ENCODE measurements around the gene KLHL12. TPM values are rescaled to one million over a fixed set of nuclear protein-coding genes. Genes with fewer than 3 reads are reported as not detected.

KLHL12 gene
- total RNA-seq, 1 donor from 2014 or later = 33.8 TPM

- Mint-ChIP-seq H3K9me3 (no peaks in the 10 kb centered on the region), H3K27ac (peak overlapping the region; percentile 81), H3K4me1 (ENCODE audit: unreplicated experiment) (peaks cover 45% of the 10 kb centered on the region), H3K27me3 (no peaks in the 10 kb centered on the region), H3K36me3 (peaks cover 15% of the 10 kb centered on the region), H3K4me3 (peak overlapping the region; percentile 24)
- DNase-seq (ENCODE audit: extremely low spot score, unreplicated experiment) = no peak
- TF ChIP-seq, protein P1, sequence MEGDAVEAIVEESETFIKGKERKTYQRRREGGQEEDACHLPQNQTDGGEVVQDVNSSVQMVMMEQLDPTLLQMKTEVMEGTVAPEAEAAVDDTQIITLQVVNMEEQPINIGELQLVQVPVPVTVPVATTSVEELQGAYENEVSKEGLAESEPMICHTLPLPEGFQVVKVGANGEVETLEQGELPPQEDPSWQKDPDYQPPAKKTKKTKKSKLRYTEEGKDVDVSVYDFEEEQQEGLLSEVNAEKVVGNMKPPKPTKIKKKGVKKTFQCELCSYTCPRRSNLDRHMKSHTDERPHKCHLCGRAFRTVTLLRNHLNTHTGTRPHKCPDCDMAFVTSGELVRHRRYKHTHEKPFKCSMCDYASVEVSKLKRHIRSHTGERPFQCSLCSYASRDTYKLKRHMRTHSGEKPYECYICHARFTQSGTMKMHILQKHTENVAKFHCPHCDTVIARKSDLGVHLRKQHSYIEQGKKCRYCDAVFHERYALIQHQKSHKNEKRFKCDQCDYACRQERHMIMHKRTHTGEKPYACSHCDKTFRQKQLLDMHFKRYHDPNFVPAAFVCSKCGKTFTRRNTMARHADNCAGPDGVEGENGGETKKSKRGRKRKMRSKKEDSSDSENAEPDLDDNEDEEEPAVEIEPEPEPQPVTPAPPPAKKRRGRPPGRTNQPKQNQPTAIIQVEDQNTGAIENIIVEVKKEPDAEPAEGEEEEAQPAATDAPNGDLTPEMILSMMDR (conservative IDR thresholded peaks at IDR 0.05) = no peak
These were observed 27.2 kb upstream of the KLHL12 start for GRCh38 chr1:202954057-202954745.

- Mint-ChIP-seq H3K27ac (peak overlapping the region; percentile 81), H3K9me3 (no peaks in the 10 kb centered on the region), H3K4me3 (peak overlapping the region; percentile 37), H3K36me3 (peaks cover 15% of the 10 kb centered on the region), H3K27me3 (no peaks in the 10 kb centered on the region), H3K4me1 (ENCODE audit: unreplicated experiment) (peaks cover 38% of the 10 kb centered on the region)
- TF ChIP-seq, protein P1 (conservative IDR thresholded peaks at IDR 0.05) = no peak
- no peak for DNase-seq (ENCODE audit: extremely low spot score, unreplicated experiment)
These were observed 26.4 kb upstream of the KLHL12 start for GRCh38 chr1:202953392-202953791.

- TF ChIP-seq, protein P1 (conservative IDR thresholded peaks at IDR 0.05) = no peak
- Mint-ChIP-seq H3K9me3 (no peaks in the 10 kb centered on the region), H3K4me3 (peak overlapping the region; percentile 53), H3K36me3 (peaks cover 19% of the 10 kb centered on the region), H3K27ac (peak overlapping the region; percentile 81), H3K27me3 (no peaks in the 10 kb centered on the region), H3K4me1 (ENCODE audit: unreplicated experiment) (peaks cover 38% of the 10 kb centered on the region)
- no peak for DNase-seq (ENCODE audit: extremely low spot score, unreplicated experiment)
These were observed 25.8 kb upstream of the KLHL12 start for GRCh38 chr1:202952818-202953217.

DNA sequence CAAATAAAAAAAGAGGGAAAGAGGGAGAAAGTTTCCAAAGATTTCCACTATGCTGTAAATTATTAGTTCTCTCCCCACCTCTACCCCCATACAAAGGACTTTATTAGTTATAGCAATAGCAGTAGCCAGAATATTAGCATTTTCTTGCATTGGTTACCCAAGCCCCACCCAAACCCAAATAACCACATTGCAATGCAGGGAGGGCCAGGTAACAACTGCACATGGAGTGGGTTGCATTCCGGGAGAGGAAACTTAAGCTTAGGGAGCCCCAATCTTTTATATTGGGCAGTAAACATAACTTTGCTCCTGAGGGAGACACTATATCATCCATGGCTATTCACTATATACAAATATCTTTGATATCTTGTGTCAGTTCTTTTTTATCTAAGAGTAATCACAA is 25.1 kb upstream of the KLHL12 start:
- H3K36me3 Mint-ChIP-seq = peaks cover 19% of the 10 kb centered on the region
- H3K27me3 Mint-ChIP-seq = no peaks in the 10 kb centered on the region
- H3K9me3 Mint-ChIP-seq = no peaks in the 10 kb centered on the region
- no peak for DNase-seq (ENCODE audit: extremely low spot score, unreplicated experiment)
- peak overlapping the region; percentile 40 for H3K4me3 Mint-ChIP-seq
- peak overlapping the region; percentile 81 for H3K27ac Mint-ChIP-seq
- TF ChIP-seq, protein P1 (conservative IDR thresholded peaks at IDR 0.05) = no peak
- peaks cover 34% of the 10 kb centered on the region for H3K4me1 Mint-ChIP-seq (ENCODE audit: unreplicated experiment)

DNA sequence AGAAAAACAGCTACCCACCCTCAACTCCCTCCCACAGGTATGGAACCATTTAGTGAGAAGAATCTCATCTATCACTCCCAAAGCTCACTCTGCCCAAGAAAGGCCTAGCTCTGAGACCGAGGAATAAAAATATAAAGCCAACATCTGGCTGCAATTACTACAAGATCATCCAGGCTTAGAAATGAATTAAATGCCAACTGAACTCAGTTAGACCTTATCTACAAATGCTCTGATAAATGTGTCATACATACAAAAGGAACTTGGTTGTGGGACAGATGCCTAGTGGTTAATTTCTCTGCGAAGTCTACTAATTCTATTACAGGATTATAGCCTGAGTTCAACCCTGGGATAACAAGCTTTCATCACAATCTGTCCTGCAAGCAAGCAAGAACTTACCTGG is 24.4 kb upstream of the KLHL12 start:
- H3K9me3 Mint-ChIP-seq = no peaks in the 10 kb centered on the region
- H3K4me3 Mint-ChIP-seq = peak overlapping the region; percentile 40
- peaks cover 28% of the 10 kb centered on the region for H3K4me1 Mint-ChIP-seq (ENCODE audit: unreplicated experiment)
- TF ChIP-seq, protein P1 (conservative IDR thresholded peaks at IDR 0.05) = no peak
- DNase-seq (ENCODE audit: extremely low spot score, unreplicated experiment) = no peak
- H3K27ac Mint-ChIP-seq = peak overlapping the region; percentile 81
- H3K27me3 Mint-ChIP-seq = no peaks in the 10 kb centered on the region
- peaks cover 19% of the 10 kb centered on the region for H3K36me3 Mint-ChIP-seq
